H1 (cell line): Measurements from ENCODE around the gene TGFBR1. TPM values are rescaled to one million over a fixed set of nuclear protein-coding genes. Genes with fewer than 3 reads are reported as not detected.

Experiments used
- CTCF ChIA-PET: fragments of 300-600 bp; sonication (Branson Sonifier 250); formaldehyde crosslinking; loops from one replicate; lab custom pipeline; 2021; ENCODE audit not compliant: partially characterized antibody; lab: Charles Lee
- POLR2A ChIA-PET: fragments of 300-600 bp; sonication (Branson Sonifier 250); formaldehyde crosslinking; loops from one replicate; lab custom pipeline; 2021; ENCODE audit warnings: inconsistent platforms; ENCODE audit not compliant: partially characterized antibody; lab: Charles Lee
- DNase-seq, 2 experiments: peaks; one replicate each; pipeline versions ENCODE4 v3.0.0 to v3.0.0-alpha.2; 2010 to 2022; ENCODE audit warnings: low spot score in 2 of 2, low read depth in 1 of 2, mixed read lengths in 1 of 2
- FAIRE-seq: peaks from 2 replicates; lab custom pipeline; 2011; peaks lifted over from hg19 to GRCh38; lab: Jason Lieb, UNC
- H2AFZ ChIP-seq: 2 replicates; pipeline ENCODE4 v1.8.1; 2012; ENCODE audit warnings: low read length, inconsistent platforms
- H2AK5ac ChIP-seq: 2 replicates; pipeline ENCODE4 v1.6.1; 2013; ENCODE audit warnings: low read depth, low read length
- H2BK120ac ChIP-seq: replicated peaks from 2 replicates; pipeline ENCODE3; 2013; ENCODE audit warnings: low read depth, low read length, inconsistent platforms
- H2BK12ac ChIP-seq: 2 replicates; pipeline ENCODE4 v1.6.1; 2013; ENCODE audit warnings: low read depth, low read length
- H2BK15ac ChIP-seq: 2 replicates; pipeline ENCODE4 v1.6.1; 2013; ENCODE audit warnings: low read length
- H2BK20ac ChIP-seq: 2 replicates; pipeline ENCODE4 v1.6.1; 2013; ENCODE audit warnings: low read length
- H2BK5ac ChIP-seq: 2 replicates; pipeline ENCODE4 v1.6.1; 2013; ENCODE audit warnings: low read depth, low read length
- H3K14ac ChIP-seq: 2 replicates; pipeline ENCODE4 v1.6.1; 2013; ENCODE audit warnings: inconsistent platforms; ENCODE audit not compliant: insufficient read length
- H3K18ac ChIP-seq: 2 replicates; pipeline ENCODE4 v1.6.1; 2013; ENCODE audit warnings: low read length; ENCODE audit errors: extremely low read depth
- H3K23ac ChIP-seq: 2 replicates; pipeline ENCODE4 v1.6.1; 2013; ENCODE audit warnings: inconsistent platforms; ENCODE audit not compliant: insufficient read length
- H3K23me2 ChIP-seq: 2 replicates; pipeline ENCODE4 v1.6.1; 2013; ENCODE audit warnings: low read depth, low read length
- H3K27ac ChIP-seq: 2 replicates; pipeline ENCODE4 v1.6.1; 2011; ENCODE audit warnings: low read depth, low read length, inconsistent platforms
- H3K27me3 ChIP-seq, 4 experiments: replicated peaks in 1 of 4; 1 replicate in 1 of 4; 2 replicates in 3 of 4; pipeline versions ENCODE4 v1.6.1 to v1.8.1; 2011 to 2013; ENCODE audit warnings: low read length in 3 of 4, mild to moderate bottlenecking in 3 of 4, inconsistent platforms in 2 of 4, mixed read lengths in 2 of 4, moderate library complexity in 1 of 4; ENCODE audit not compliant: control insufficient read depth in 3 of 4, insufficient read depth in 3 of 4; ENCODE audit errors: extremely low read depth in 1 of 4
- H3K36me3 ChIP-seq, 4 experiments: 2 replicates each; pipeline versions ENCODE4 v1.6.1 to v1.8.1; 2011 to 2013; ENCODE audit warnings: mild to moderate bottlenecking in 4 of 4, low read length in 3 of 4, moderate library complexity in 2 of 4, control low read depth in 1 of 4, inconsistent platforms in 1 of 4; ENCODE audit not compliant: insufficient read depth in 4 of 4, control insufficient read depth in 2 of 4
- H3K4ac ChIP-seq: replicated peaks from 2 replicates; pipeline ENCODE3; 2013; ENCODE audit warnings: low read length, low read depth, mixed read lengths, inconsistent platforms; ENCODE audit not compliant: insufficient read length
- H3K4me1 ChIP-seq, 4 experiments: replicated peaks in 1 of 4; 1 replicate in 1 of 4; 2 replicates in 3 of 4; pipeline versions ENCODE4 v1.6.1 to v1.8.1; 2011 to 2013; ENCODE audit warnings: low read length in 3 of 4, inconsistent platforms in 2 of 4, mixed read lengths in 1 of 4; ENCODE audit not compliant: insufficient read depth in 4 of 4, control insufficient read depth in 3 of 4
- H3K4me2 ChIP-seq, 2 experiments: 2 replicates each; pipeline versions ENCODE4 v1.6.1 to v1.8.1; 2011 to 2013; ENCODE audit warnings: low read depth in 2 of 2, low read length in 2 of 2, control low read depth in 1 of 2, inconsistent platforms in 1 of 2, mild to moderate bottlenecking in 1 of 2; ENCODE audit not compliant: insufficient read depth in 1 of 2
- H3K4me3 ChIP-seq, 4 experiments: fragments of 200-600, 300-600 bp in 1 of 4; sonication (generic), shearing (Covaris generic), sonication (Bioruptor Twin) in 1 of 4; 2 replicates each; pipeline versions ENCODE4 v1.5.1 to v1.8.1; 2011 to 2016; ENCODE audit warnings: low read length in 4 of 4, low read depth in 3 of 4, control low read depth in 2 of 4, inconsistent platforms in 2 of 4, mild to moderate bottlenecking in 2 of 4, mixed read lengths in 1 of 4, moderate library complexity in 1 of 4; ENCODE audit not compliant: insufficient read depth in 2 of 4; ENCODE audit errors: extremely low read depth in 1 of 4
- H3K56ac ChIP-seq: replicated peaks from 2 replicates; pipeline ENCODE3; 2013; ENCODE audit warnings: low read depth, mild to moderate bottlenecking, mixed read lengths, low read length, inconsistent platforms; ENCODE audit not compliant: insufficient read length
- H3K79me1 ChIP-seq: 2 replicates; pipeline ENCODE4 v1.6.1; 2013; ENCODE audit warnings: low read depth, low read length, control low read depth
- H3K79me2 ChIP-seq, 2 experiments: 2 replicates each; pipeline versions ENCODE4 v1.6.1 to v1.8.1; 2012 to 2013; ENCODE audit warnings: low read length in 2 of 2, mild to moderate bottlenecking in 2 of 2, inconsistent platforms in 1 of 2; ENCODE audit not compliant: insufficient read depth in 2 of 2, control insufficient read depth in 1 of 2
- H3K9ac ChIP-seq, 4 experiments: replicated peaks in 1 of 4; 1 replicate in 1 of 4; 2 replicates in 3 of 4; pipeline versions ENCODE4 v1.6.1 to v1.8.1; 2011 to 2013; ENCODE audit warnings: low read depth in 3 of 4, low read length in 3 of 4, control low read depth in 2 of 4, mild to moderate bottlenecking in 2 of 4, moderate library complexity in 2 of 4, inconsistent platforms in 1 of 4; ENCODE audit errors: extremely low read depth in 1 of 4
- H3K9me3 ChIP-seq, 2 experiments: 2 replicates each; pipeline versions ENCODE4 v1.6.1 to v1.8.1; 2012 to 2013; ENCODE audit warnings: mild to moderate bottlenecking in 2 of 2, moderate library complexity in 2 of 2, control low read depth in 1 of 2, inconsistent platforms in 1 of 2, low read depth in 1 of 2, low read length in 1 of 2, mixed read lengths in 1 of 2; ENCODE audit not compliant: insufficient read depth in 2 of 2
- H4K20me1 ChIP-seq, 2 experiments: replicated peaks in 1 of 2; 2 replicates each; pipeline versions ENCODE3 to v1.8.1; 2011 to 2013; ENCODE audit warnings: inconsistent platforms in 2 of 2, low read length in 2 of 2, mild to moderate bottlenecking in 1 of 2; ENCODE audit not compliant: insufficient read depth in 2 of 2, control insufficient read depth in 1 of 2
- H4K5ac ChIP-seq: 2 replicates; pipeline ENCODE4 v1.6.1; 2013; ENCODE audit warnings: low read length, low read depth, mixed read lengths, inconsistent platforms; ENCODE audit not compliant: insufficient read length
- H4K8ac ChIP-seq: 2 replicates; pipeline ENCODE4 v1.8.0; 2013; ENCODE audit warnings: mild to moderate bottlenecking, moderate library complexity, low read length, inconsistent platforms; ENCODE audit not compliant: insufficient read depth; ENCODE audit errors: extremely low read depth
- H4K91ac ChIP-seq: replicated peaks from 2 replicates; pipeline ENCODE3; 2013; ENCODE audit warnings: low read length, mixed read lengths, inconsistent platforms; ENCODE audit not compliant: insufficient read length
- BCL11A ChIP-seq, 2 experiments: IDR thresholded peaks; one replicate each; pipeline ENCODE4 v1.6.1; 2011; ENCODE audit warnings: low read depth in 2 of 2, low read length in 2 of 2, mild to moderate bottlenecking in 2 of 2
- BRCA1 ChIP-seq: IDR thresholded peaks from 2 replicates; pipeline ENCODE4 v1.6.1; 2012; ENCODE audit warnings: low read depth, low read length, improper control_type of control experiment
- CBX8 ChIP-seq: fragments of 300-800, 300-1000 bp; sonication (generic); IDR thresholded peaks from 2 replicates; pipeline ENCODE4 v1.7.1; 2016; ENCODE audit warnings: low read depth, low read length, borderline replicate concordance
- KDM1A ChIP-seq: fragments of 200-600, 300-600 bp; sonication (generic); IDR thresholded peaks from 2 replicates; pipeline ENCODE4 v1.7.1; 2016; ENCODE audit warnings: mild to moderate bottlenecking, low read length, borderline replicate concordance
- NANOG ChIP-seq: IDR thresholded peaks from 2 replicates; pipeline ENCODE4 v1.6.1; 2011; ENCODE audit warnings: low read length, low read depth, mild to moderate bottlenecking, inconsistent platforms; ENCODE audit not compliant: insufficient read depth, poor library complexity, severe bottlenecking
- TCF12 ChIP-seq: IDR thresholded peaks from 2 replicates; pipeline ENCODE4 v1.6.1; 2011; ENCODE audit warnings: low read depth, mild to moderate bottlenecking, low read length
- WGBS, 2 experiments: shearing (Covaris generic) in 1 of 2; methylation state at CpG; one replicate each; pipeline versions ENCODE4 v1.1.6 to v1.1.7; 2013 to 2015; ENCODE audit warnings: low lambda C conversion rate in 2 of 2, mixed read lengths in 2 of 2, inconsistent platforms in 1 of 2, low coverage in 1 of 2, missing lambda C conversion rate in 1 of 2; ENCODE audit not compliant: insufficient replicate concordance in 2 of 2, insufficient coverage in 1 of 2, insufficient read length in 1 of 2; ENCODE audit errors: extremely low coverage in 1 of 2, missing lambda C conversion rate in 1 of 2; 5-methylcytosine and 5-hydroxymethylcytosine counted together
- polyA plus RNA-seq, 7 experiments: library from polyadenylated mRNA; depleted of rRNA in 3 of 7; stranded (reverse) in 5 of 7; unstranded in 2 of 7; fragments of >200 nt in 5 of 7; fragments of 200-250 nt in 2 of 7; gene quantifications; 1 replicate in 5 of 7; 2 replicates in 1 of 7; 4 replicates in 1 of 7; pipeline versions ENCODE4 v1.2.1 to v1.2.3, GENCODE V29; 2011 to 2013; ENCODE audit warnings: missing spikeins in 2 of 7, mixed read lengths in 2 of 7
- total RNA-seq: library from RNA; stranded (reverse); fragmentation: NEBNext Ultra II Directional; extraction: Animal tissue kit (Norgen Biotek cat#: 25700); gene quantifications from 2 replicates; pipeline ENCODE4 v1.2.1, GENCODE V29; 2021
- TF ChIP-seq, protein P1 (sequence below): IDR thresholded peaks from 2 replicates; pipeline ENCODE4 v1.6.1; 2012; ENCODE audit warnings: inconsistent platforms

Gene TGFBR1
- total and polyA plus RNA-seq, 2 of the 8 experiments (the other 6 are each of a cell fraction or from before 2014, with no cell fraction given), result 16.8 to 52.4 TPM

DNA sequence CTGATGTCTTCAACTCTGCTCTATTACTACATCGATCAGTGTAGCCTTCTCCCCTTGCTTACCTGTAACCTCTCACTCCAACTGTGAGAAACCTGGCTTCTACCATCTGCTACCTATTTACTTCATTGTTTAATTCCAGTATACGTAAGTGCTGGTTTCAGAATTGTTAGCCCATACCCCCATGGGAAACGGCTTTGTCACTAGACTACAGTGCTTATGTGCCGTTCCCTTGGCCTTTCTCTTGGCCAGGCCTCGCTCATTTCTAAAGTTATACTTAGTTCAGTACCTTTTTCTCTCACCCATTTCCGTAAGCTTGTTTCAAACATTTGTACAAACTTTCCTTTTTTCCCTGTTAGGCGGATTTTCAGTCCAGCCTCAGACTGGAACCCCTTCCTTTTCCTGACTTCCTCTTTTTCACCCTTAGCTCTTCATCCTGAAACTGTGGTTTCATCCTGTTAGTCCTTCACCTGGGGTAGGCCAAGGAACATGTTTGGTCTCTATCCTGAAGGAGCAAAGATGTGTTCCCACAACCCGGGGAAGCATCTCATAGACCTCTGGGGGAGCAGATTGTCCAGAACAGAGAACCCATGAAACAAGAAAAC is 95.1 kb downstream of the TGFBR1 start:
- TF ChIP-seq, protein P1, sequence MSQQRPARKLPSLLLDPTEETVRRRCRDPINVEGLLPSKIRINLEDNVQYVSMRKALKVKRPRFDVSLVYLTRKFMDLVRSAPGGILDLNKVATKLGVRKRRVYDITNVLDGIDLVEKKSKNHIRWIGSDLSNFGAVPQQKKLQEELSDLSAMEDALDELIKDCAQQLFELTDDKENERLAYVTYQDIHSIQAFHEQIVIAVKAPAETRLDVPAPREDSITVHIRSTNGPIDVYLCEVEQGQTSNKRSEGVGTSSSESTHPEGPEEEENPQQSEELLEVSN, result no peak
- TF ChIP-seq BRCA1 (no peak), BCL11A (IDR thresholded peaks at IDR 0.05; ENCODE audit: low read depth in 2 of 2, low read length in 2 of 2) (no peak), KDM1A (no peak), CBX8 (no peak), TCF12 (no peak), NANOG (no peak)
- TF ChIP-seq, all 59 proteins: peak for 0
- 85% methylated on average over 8 of the region's 8 CpGs; no CpG with 5 or more reads in 1 of the 2 experiments for WGBS, 2 experiments
- Histone ChIP-seq H3K36me3 (no peaks in the 10 kb centered on the region), H3K23ac (no peak overlapping the region), H3K14ac (no peak overlapping the region), H3K79me1 (no peaks in the 10 kb centered on the region), H2BK15ac (no peak overlapping the region), H3K56ac (no peak overlapping the region), H3K4ac (no peak overlapping the region), H2BK120ac (no peak overlapping the region), H3K18ac (no peak overlapping the region), H2BK5ac (no peak overlapping the region), H3K27ac (no peak overlapping the region), H3K4me3 (no peak overlapping the region), H4K91ac (no peak overlapping the region), H4K20me1 (no peaks in the 10 kb centered on the region), H3K79me2 (no peaks in the 10 kb centered on the region), H2BK20ac (no peak overlapping the region), H3K23me2 (no peaks in the 10 kb centered on the region), H2BK12ac (no peak overlapping the region), H4K5ac (no peak overlapping the region), H3K4me1 (0 out of 7 replicates have a peak, but pooled peaks cover 0 to 1% (median 0%) of the 10 kb centered on the region in 4 experiments), H3K9ac (no peak overlapping the region), H4K8ac (no peak overlapping the region), H3K4me2 (no peak overlapping the region), H3K27me3 (no peaks in the 10 kb centered on the region), H2AK5ac (no peak overlapping the region), H3K9me3 (no peaks in the 10 kb centered on the region), H2AFZ (no peak overlapping the region)
- FAIRE-seq (no peak), DNase-seq (no peak)
- ChIA-PET CTCF (interaction anchor here (1.2 to 9.9 kb wide), 3 partner anchors 11 to 32 kb away, joined by 3 to 105 read pairs (median 14); no protein-coding TSS in a partner anchor), POLR2A (no interaction called here)
